Fibroblast of skin of right biceps (primary cell): ENCODE measurements around the gene CRIM1.

Experiments
- DNase-seq: peaks from one replicate; pipeline ENCODE4 v3.0.0-alpha.2; 2013

Gene CRIM1

GRCh38 chr2:36596397-36596796 lies 240.8 kb downstream of the CRIM1 start:
- DNase-seq: no peak

- no peak for DNase-seq
These were observed 241.5 kb downstream of the CRIM1 start for GRCh38 chr2:36597003-36597531.

GRCh38 chr2:36597532-36598377 lies 242.2 kb downstream of the CRIM1 start, which contains the start of gene FEZ2:
Gene FEZ2, minus strand, starts transcription at chr2:36598168. Its CDS starts 26 bp downstream, at chr2:36598142.
- DNase-seq: peak; percentile 83
